HUES6 (cell line): Measurements from ENCODE around the gene NUP210.
"Not testable (repeated sequence)": the region's sequence is repeated elsewhere in the genome, so short reads cannot be mapped to it uniquely, and the experiment has no call there.

Source experiments
- H3K27ac ChIP-seq: 2 replicates; pipeline ENCODE4 v1.7.0; 2013; ENCODE audit warnings: low read depth, mild to moderate bottlenecking, low read length, inconsistent platforms
- H3K27me3 ChIP-seq: 2 replicates; pipeline ENCODE4 v1.6.1; 2013; ENCODE audit warnings: low read length; ENCODE audit not compliant: control insufficient read depth, insufficient read depth
- H3K36me3 ChIP-seq: 2 replicates; pipeline ENCODE4 v1.6.1; 2013; ENCODE audit warnings: low read length; ENCODE audit not compliant: control insufficient read depth, insufficient read depth
- H3K4me1 ChIP-seq: 2 replicates; pipeline ENCODE4 v1.6.1; 2013; ENCODE audit warnings: low read length; ENCODE audit not compliant: control insufficient read depth, insufficient read depth
- H3K4me3 ChIP-seq: 2 replicates; pipeline ENCODE4 v1.5.1; 2013; ENCODE audit warnings: low read depth, low read length
- H3K9ac ChIP-seq: one replicate; pipeline ENCODE4 v1.6.1; 2013; ENCODE audit warnings: mild to moderate bottlenecking, low read length
- H3K9me3 ChIP-seq: 2 replicates; pipeline ENCODE4 v1.6.1; 2013; ENCODE audit warnings: low read depth, low read length; ENCODE audit not compliant: control insufficient read depth, insufficient read depth

Gene NUP210

GRCh38 chr3:13457593-13457992 lies 37.5 kb upstream of the NUP210 start:
- no peaks in the 10 kb centered on the region for H3K9me3 ChIP-seq
- H3K9ac ChIP-seq = no peak overlapping the region
- H3K27ac ChIP-seq = no peak overlapping the region
- no peaks in the 10 kb centered on the region for H3K36me3 ChIP-seq
- H3K27me3 ChIP-seq = peaks cover 21% of the 10 kb centered on the region
- no peak overlapping the region for H3K4me3 ChIP-seq
- H3K4me1 ChIP-seq = peaks cover 5% of the 10 kb centered on the region; the same call in 1 of the 2 replicates

GRCh38 chr3:13455644-13456043 lies 35.5 kb upstream of the NUP210 start:
- Histone ChIP-seq H3K9ac (no peak overlapping the region), H3K4me1 (peaks cover 7% of the 10 kb centered on the region; the same call in 1 of the 2 replicates), H3K27me3 (peaks cover 13% of the 10 kb centered on the region), H3K27ac (no peak overlapping the region), H3K36me3 (no peaks in the 10 kb centered on the region), H3K9me3 (no peaks in the 10 kb centered on the region), H3K4me3 (no peak overlapping the region)

- H3K4me1 ChIP-seq = peaks cover 7% of the 10 kb centered on the region; the same call in 1 of the 2 replicates
- no peak overlapping the region for H3K9ac ChIP-seq
- no peak overlapping the region for H3K27ac ChIP-seq
- no peaks in the 10 kb centered on the region for H3K9me3 ChIP-seq
- H3K27me3 ChIP-seq = no peaks in the 10 kb centered on the region
- H3K4me3 ChIP-seq = peak overlapping the region; percentile 65; the same call in 1 of the 2 replicates
- no peaks in the 10 kb centered on the region for H3K36me3 ChIP-seq
Observed at GRCh38 chr3:13452490-13453335, 32.6 kb upstream of the NUP210 start.

- Histone ChIP-seq H3K27ac (no peak overlapping the region), H3K36me3 (no peaks in the 10 kb centered on the region), H3K9me3 (no peaks in the 10 kb centered on the region), H3K4me1 (peaks cover 7% of the 10 kb centered on the region; the same call in 1 of the 2 replicates), H3K27me3 (no peaks in the 10 kb centered on the region), H3K9ac (peak overlapping the region; percentile 33), H3K4me3 (peak overlapping the region; percentile 65)
Observed at GRCh38 chr3:13451301-13451673, 31.2 kb upstream of the NUP210 start.

GRCh38 chr3:13442882-13443281 lies 22.8 kb upstream of the NUP210 start:
- not testable (repeated sequence) for H3K27ac ChIP-seq, H3K4me1 ChIP-seq, H3K9me3 ChIP-seq, H3K36me3 ChIP-seq, H3K27me3 ChIP-seq, H3K4me3 ChIP-seq, H3K9ac ChIP-seq

GRCh38 chr3:13440204-13440817 lies 20.2 kb upstream of the NUP210 start:
- Histone ChIP-seq H3K4me3 (no peak overlapping the region), H3K9ac (no peak overlapping the region), H3K4me1 (no peaks in the 10 kb centered on the region), H3K27ac (no peak overlapping the region), H3K36me3 (0 out of 2 replicates have a peak, but pooled peaks cover 2% of the 10 kb centered on the region), H3K27me3 (no peaks in the 10 kb centered on the region), H3K9me3 (no peaks in the 10 kb centered on the region)

- H3K9me3 ChIP-seq, H3K4me1 ChIP-seq, H3K9ac ChIP-seq, H3K4me3 ChIP-seq, H3K27me3 ChIP-seq, H3K27ac ChIP-seq, H3K36me3 ChIP-seq: not testable (repeated sequence)
Observed at GRCh38 chr3:13436213-13436612, 16.1 kb upstream of the NUP210 start.

GRCh38 chr3:13433912-13434311 lies 13.8 kb upstream of the NUP210 start:
- Histone ChIP-seq H3K36me3 (no peaks in the 10 kb centered on the region), H3K9ac (no peak overlapping the region), H3K9me3 (peaks cover 6% of the 10 kb centered on the region; the same call in 1 of the 2 replicates), H3K4me1 (no peaks in the 10 kb centered on the region), H3K27me3 (no peaks in the 10 kb centered on the region), H3K4me3 (no peak overlapping the region), H3K27ac (no peak overlapping the region)

GRCh38 chr3:13432093-13432492 lies 12.0 kb upstream of the NUP210 start:
- Histone ChIP-seq H3K27ac (no peak overlapping the region), H3K4me3 (no peak overlapping the region), H3K27me3 (no peaks in the 10 kb centered on the region), H3K4me1 (no peaks in the 10 kb centered on the region), H3K9me3 (peaks cover 6% of the 10 kb centered on the region; the same call in 1 of the 2 replicates), H3K9ac (no peak overlapping the region), H3K36me3 (no peaks in the 10 kb centered on the region)

GRCh38 chr3:13430411-13430875 lies 10.3 kb upstream of the NUP210 start:
- H3K9ac ChIP-seq, H3K9me3 ChIP-seq, H3K36me3 ChIP-seq, H3K4me3 ChIP-seq, H3K27ac ChIP-seq, H3K4me1 ChIP-seq, H3K27me3 ChIP-seq: not testable (repeated sequence)

GRCh38 chr3:13429631-13430291 lies 9.6 kb upstream of the NUP210 start:
- Histone ChIP-seq H3K4me3 (no peak overlapping the region), H3K9ac (no peak overlapping the region), H3K4me1 (no peaks in the 10 kb centered on the region), H3K27me3 (no peaks in the 10 kb centered on the region), H3K9me3 (peaks cover 6% of the 10 kb centered on the region; the same call in 1 of the 2 replicates), H3K27ac (no peak overlapping the region), H3K36me3 (no peaks in the 10 kb centered on the region)
